ENCODE measurements around the gene BCAS3.

Gene BCAS3

DNA sequence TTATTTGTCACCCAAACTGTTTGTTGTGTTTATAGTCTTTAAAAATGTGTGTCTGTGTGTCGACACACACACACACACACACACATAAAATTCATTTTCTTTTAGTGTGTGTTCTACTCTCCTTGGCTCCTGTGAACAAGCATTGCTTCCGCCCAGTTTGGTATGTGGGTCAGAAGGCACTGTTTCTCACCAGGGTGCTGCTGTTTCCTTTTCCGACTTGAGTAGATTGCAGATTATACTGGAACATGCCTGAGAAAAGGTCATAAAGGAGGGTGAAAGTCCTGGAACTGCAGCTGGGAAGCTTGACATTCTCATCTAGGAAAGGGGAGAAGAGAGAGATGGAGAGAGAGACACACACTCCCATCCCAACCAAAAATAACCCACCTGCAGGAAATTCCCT, 330.3 kb downstream of the BCAS3 start:
- no peaks in the 10 kb centered on the region for H3K4me1 ChIP-seq (ENCODE audit: control extremely low read depth in 1 of 4, control insufficient read depth in 4 of 4, insufficient read depth in 4 of 4, low read length in 3 of 4)
- no peak for DNase-seq
- H3K4me3 ChIP-seq (ENCODE audit: control insufficient read depth in 1 of 7, extremely low read depth in 1 of 7, insufficient read depth in 4 of 7, low read depth in 2 of 7, low read length in 6 of 7): no peak overlapping the region
- ChIA-PET POLR2A (no interaction called here), CTCF (no interaction called here)
- no peak overlapping the region for H3K27ac ChIP-seq (ENCODE audit: insufficient read depth in 1 of 2, low read depth in 1 of 2, low read length in 2 of 2, poor library complexity in 1 of 2, severe bottlenecking in 2 of 2)
- 100% methylated on average over 2 of the region's 3 CpGs for WGBS (ENCODE audit: insufficient coverage)
- no peaks in the 10 kb centered on the region for H3K36me3 ChIP-seq (ENCODE audit: control insufficient read depth in 4 of 4, insufficient read depth in 4 of 4, low read length in 3 of 4)
- no peaks in the 10 kb centered on the region for H3K9me3 ChIP-seq (ENCODE audit: control extremely low read depth in 1 of 5, control insufficient read depth in 4 of 5, insufficient read depth in 2 of 5, low read depth in 1 of 5, low read length in 4 of 5)
- no peaks in the 10 kb centered on the region for H3K27me3 ChIP-seq (replicated peaks in 2 of 5; ENCODE audit: control insufficient read depth in 4 of 5, insufficient read depth in 5 of 5, low read length in 4 of 5)

DNA sequence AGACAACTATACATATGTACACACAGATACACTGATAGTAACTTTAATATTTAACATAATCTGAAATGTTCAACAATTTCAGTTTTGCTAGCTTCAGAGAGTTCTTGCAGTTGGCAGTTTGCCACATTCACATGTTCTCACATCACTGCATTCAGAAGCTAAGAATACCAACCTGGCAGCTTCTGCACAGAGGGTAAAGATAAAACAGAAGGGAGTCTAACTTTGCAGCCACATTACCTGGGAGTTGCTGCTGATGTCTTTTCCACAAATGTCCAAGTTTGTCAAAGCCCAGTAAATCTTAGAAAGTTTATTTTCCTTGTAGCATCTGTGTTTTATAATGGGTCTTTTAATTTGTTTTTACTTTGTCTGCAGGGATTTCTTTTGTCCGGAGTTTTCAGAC, 332.0 kb downstream of the BCAS3 start:
- H3K27ac ChIP-seq (ENCODE audit: insufficient read depth in 1 of 2, low read depth in 1 of 2, low read length in 2 of 2, poor library complexity in 1 of 2, severe bottlenecking in 2 of 2): no peak overlapping the region
- H3K9me3 ChIP-seq (ENCODE audit: control extremely low read depth in 1 of 5, control insufficient read depth in 4 of 5, insufficient read depth in 2 of 5, low read depth in 1 of 5, low read length in 4 of 5): no peaks in the 10 kb centered on the region
- CTCF ChIA-PET: no interaction called here
- no peak overlapping the region for H3K4me3 ChIP-seq (ENCODE audit: control insufficient read depth in 1 of 7, extremely low read depth in 1 of 7, insufficient read depth in 4 of 7, low read depth in 2 of 7, low read length in 6 of 7)
- DNase-seq: peak in 1 of 3 donors; percentile 14
- H3K36me3 ChIP-seq (ENCODE audit: control insufficient read depth in 4 of 4, insufficient read depth in 4 of 4, low read length in 3 of 4): no peaks in the 10 kb centered on the region
- POLR2A ChIA-PET: no interaction called here
- WGBS (ENCODE audit: insufficient coverage): no CpG with 5 or more reads among the region's 1 CpG
- no peaks in the 10 kb centered on the region for H3K27me3 ChIP-seq (replicated peaks in 2 of 5; ENCODE audit: control insufficient read depth in 4 of 5, insufficient read depth in 5 of 5, low read length in 4 of 5)
- no peaks in the 10 kb centered on the region for H3K4me1 ChIP-seq (ENCODE audit: control extremely low read depth in 1 of 4, control insufficient read depth in 4 of 4, insufficient read depth in 4 of 4, low read length in 3 of 4)

DNA sequence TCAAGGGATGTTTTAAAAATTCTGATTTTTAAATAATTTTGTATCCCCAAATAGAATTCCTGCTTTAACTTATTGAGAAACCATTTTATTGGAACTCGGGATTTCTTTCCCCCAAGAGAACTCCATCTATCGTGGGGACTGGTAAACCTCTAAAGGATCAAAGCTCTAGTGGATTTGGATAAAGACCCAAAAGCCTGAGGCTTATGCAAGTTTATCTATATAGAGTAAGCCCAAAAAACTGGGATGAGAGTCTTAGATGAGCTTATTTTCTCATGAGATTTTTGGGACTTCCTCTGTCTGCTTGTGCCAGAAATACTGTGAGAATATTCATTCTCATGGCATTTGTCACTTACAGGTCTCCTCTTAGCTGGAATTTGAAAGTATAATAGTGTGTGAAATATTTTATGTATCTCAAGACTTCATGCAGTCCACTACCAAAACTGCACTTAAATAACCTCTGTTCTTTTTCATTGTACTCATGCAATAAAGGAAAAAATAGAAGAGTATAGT, 333.1 kb downstream of the BCAS3 start:
- Histone ChIP-seq H3K36me3 (ENCODE audit: control insufficient read depth in 4 of 4, insufficient read depth in 4 of 4, low read length in 3 of 4) (no peaks in the 10 kb centered on the region), H3K27me3 (replicated peaks in 2 of 5; ENCODE audit: control insufficient read depth in 4 of 5, insufficient read depth in 5 of 5, low read length in 4 of 5) (no peaks in the 10 kb centered on the region), H3K9me3 (ENCODE audit: control extremely low read depth in 1 of 5, control insufficient read depth in 4 of 5, insufficient read depth in 2 of 5, low read depth in 1 of 5, low read length in 4 of 5) (no peaks in the 10 kb centered on the region), H3K4me1 (ENCODE audit: control extremely low read depth in 1 of 4, control insufficient read depth in 4 of 4, insufficient read depth in 4 of 4, low read length in 3 of 4) (no peaks in the 10 kb centered on the region), H3K27ac (ENCODE audit: insufficient read depth in 1 of 2, low read depth in 1 of 2, low read length in 2 of 2, poor library complexity in 1 of 2, severe bottlenecking in 2 of 2) (no peak overlapping the region), H3K4me3 (ENCODE audit: control insufficient read depth in 1 of 7, extremely low read depth in 1 of 7, insufficient read depth in 4 of 7, low read depth in 2 of 7, low read length in 6 of 7) (no peak overlapping the region)
- 100% methylated on average over 2 of the region's 2 CpGs for WGBS (ENCODE audit: insufficient coverage)
- DNase-seq: no peak
- ChIA-PET CTCF (no interaction called here), POLR2A (no interaction called here)

DNA sequence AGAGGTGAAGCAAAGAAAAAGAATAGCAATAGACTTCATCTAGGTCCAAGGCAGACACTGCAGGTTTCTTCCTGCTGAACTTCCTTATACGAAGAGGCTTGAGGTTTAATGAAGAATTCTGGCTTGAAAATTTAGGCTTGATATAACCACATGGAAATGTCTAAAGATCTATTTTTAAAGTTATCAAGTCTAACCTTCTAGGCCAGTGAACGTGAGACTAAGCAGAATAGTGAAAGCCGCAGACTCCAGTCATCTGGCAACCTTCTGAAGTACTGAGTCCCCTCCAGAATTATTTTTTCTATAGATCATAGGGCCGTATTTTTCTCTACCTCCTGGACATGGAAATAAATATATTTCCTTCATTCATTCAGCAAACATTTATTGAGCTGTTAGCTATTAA, 333.6 kb downstream of the BCAS3 start:
- WGBS (ENCODE audit: insufficient coverage): 100% methylated on average over 2 of the region's 4 CpGs
- Histone ChIP-seq H3K27me3 (replicated peaks in 2 of 5; ENCODE audit: control insufficient read depth in 4 of 5, insufficient read depth in 5 of 5, low read length in 4 of 5) (no peaks in the 10 kb centered on the region), H3K9me3 (ENCODE audit: control extremely low read depth in 1 of 5, control insufficient read depth in 4 of 5, insufficient read depth in 2 of 5, low read depth in 1 of 5, low read length in 4 of 5) (no peaks in the 10 kb centered on the region), H3K4me1 (ENCODE audit: control extremely low read depth in 1 of 4, control insufficient read depth in 4 of 4, insufficient read depth in 4 of 4, low read length in 3 of 4) (no peaks in the 10 kb centered on the region), H3K4me3 (ENCODE audit: control insufficient read depth in 1 of 7, extremely low read depth in 1 of 7, insufficient read depth in 4 of 7, low read depth in 2 of 7, low read length in 6 of 7) (no peak overlapping the region), H3K36me3 (ENCODE audit: control insufficient read depth in 4 of 4, insufficient read depth in 4 of 4, low read length in 3 of 4) (no peaks in the 10 kb centered on the region), H3K27ac (ENCODE audit: insufficient read depth in 1 of 2, low read depth in 1 of 2, low read length in 2 of 2, poor library complexity in 1 of 2, severe bottlenecking in 2 of 2) (no peak overlapping the region)
- POLR2A ChIA-PET: no interaction called here
- CTCF ChIA-PET: no interaction called here
- DNase-seq: no peak

DNA sequence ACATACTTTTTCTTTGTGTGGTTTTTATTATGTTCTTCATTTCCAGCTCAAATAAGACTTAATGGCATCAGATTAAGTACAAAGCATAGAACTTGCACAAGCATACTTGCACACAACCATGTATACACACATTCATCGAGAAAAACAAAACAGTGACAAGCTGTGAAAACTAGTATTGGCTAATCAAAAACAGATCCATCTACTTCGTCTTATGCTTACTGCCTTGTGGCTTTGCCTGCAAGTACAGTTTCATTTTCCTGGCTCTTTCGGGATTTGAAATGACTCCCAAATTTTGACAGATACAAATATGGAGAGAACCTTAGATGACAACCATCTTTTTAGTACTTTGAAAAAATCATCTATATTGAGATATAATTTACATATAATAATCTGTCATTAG, 338.3 kb downstream of the BCAS3 start:
- 100% methylated on average over 2 of the region's 3 CpGs for WGBS (ENCODE audit: insufficient coverage)
- DNase-seq: no peak
- Histone ChIP-seq H3K27ac (ENCODE audit: insufficient read depth in 1 of 2, low read depth in 1 of 2, low read length in 2 of 2, poor library complexity in 1 of 2, severe bottlenecking in 2 of 2) (no peak overlapping the region), H3K36me3 (ENCODE audit: control insufficient read depth in 4 of 4, insufficient read depth in 4 of 4, low read length in 3 of 4) (no peaks in the 10 kb centered on the region), H3K9me3 (ENCODE audit: control extremely low read depth in 1 of 5, control insufficient read depth in 4 of 5, insufficient read depth in 2 of 5, low read depth in 1 of 5, low read length in 4 of 5) (no peaks in the 10 kb centered on the region), H3K4me3 (ENCODE audit: control insufficient read depth in 1 of 7, extremely low read depth in 1 of 7, insufficient read depth in 4 of 7, low read depth in 2 of 7, low read length in 6 of 7) (no peak overlapping the region), H3K4me1 (ENCODE audit: control extremely low read depth in 1 of 4, control insufficient read depth in 4 of 4, insufficient read depth in 4 of 4, low read length in 3 of 4) (no peaks in the 10 kb centered on the region), H3K27me3 (replicated peaks in 2 of 5; ENCODE audit: control insufficient read depth in 4 of 5, insufficient read depth in 5 of 5, low read length in 4 of 5) (no peaks in the 10 kb centered on the region)
- CTCF ChIA-PET: interaction anchor here (1.0 kb wide), 1 partner anchor 12 kb away, joined by 3 read pairs; no protein-coding TSS in a partner anchor
- POLR2A ChIA-PET: interaction anchor here (0.6 kb wide), 1 partner anchor 187 kb away, joined by 3 read pairs; no protein-coding TSS in a partner anchor

DNA sequence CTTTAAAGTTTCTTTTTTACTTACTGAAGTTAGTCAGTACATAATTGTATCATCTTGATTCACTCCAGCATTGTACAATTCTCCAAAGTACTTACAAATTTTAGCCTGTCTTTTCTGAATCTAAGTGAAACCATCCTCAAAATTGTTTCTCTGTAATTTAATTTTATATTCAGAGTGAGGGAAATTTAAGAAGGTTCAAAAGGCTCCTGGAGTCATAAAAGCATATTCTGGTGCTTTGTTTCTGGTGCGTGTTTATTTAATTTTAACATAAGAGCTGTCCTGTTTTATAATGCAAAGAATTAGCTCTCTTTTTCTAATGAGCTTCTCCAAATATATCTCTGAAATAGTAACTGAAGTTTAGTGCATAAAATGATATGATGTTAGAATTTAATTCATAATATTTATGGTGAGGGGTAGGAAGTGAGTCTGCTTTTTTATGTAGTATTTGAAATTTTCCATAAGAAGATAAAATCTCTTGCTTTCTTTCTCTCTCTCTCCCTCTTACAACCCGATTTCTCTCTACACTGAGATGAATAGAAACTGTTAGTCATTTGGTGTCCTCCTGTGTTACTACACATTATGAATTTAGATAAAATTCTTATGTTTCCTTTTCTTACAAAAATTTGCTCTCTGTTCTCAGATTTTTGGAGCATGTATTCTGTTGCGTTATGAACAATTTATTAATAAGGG, 339.8 kb downstream of the BCAS3 start:
- DNase-seq: peak in 1 of 3 donors; percentile 10
- H3K9me3 ChIP-seq (ENCODE audit: control extremely low read depth in 1 of 5, control insufficient read depth in 4 of 5, insufficient read depth in 2 of 5, low read depth in 1 of 5, low read length in 4 of 5): no peaks in the 10 kb centered on the region
- H3K27me3 ChIP-seq (replicated peaks in 2 of 5; ENCODE audit: control insufficient read depth in 4 of 5, insufficient read depth in 5 of 5, low read length in 4 of 5): no peaks in the 10 kb centered on the region
- no CpG with 5 or more reads among the region's 3 CpGs for WGBS (ENCODE audit: insufficient coverage)
- ChIA-PET CTCF (no interaction called here), POLR2A (no interaction called here)
- H3K4me1 ChIP-seq (ENCODE audit: control extremely low read depth in 1 of 4, control insufficient read depth in 4 of 4, insufficient read depth in 4 of 4, low read length in 3 of 4): no peaks in the 10 kb centered on the region
- H3K27ac ChIP-seq (ENCODE audit: insufficient read depth in 1 of 2, low read depth in 1 of 2, low read length in 2 of 2, poor library complexity in 1 of 2, severe bottlenecking in 2 of 2): no peak overlapping the region
- no peak overlapping the region for H3K4me3 ChIP-seq (ENCODE audit: control insufficient read depth in 1 of 7, extremely low read depth in 1 of 7, insufficient read depth in 4 of 7, low read depth in 2 of 7, low read length in 6 of 7)
- H3K36me3 ChIP-seq (ENCODE audit: control insufficient read depth in 4 of 4, insufficient read depth in 4 of 4, low read length in 3 of 4): no peaks in the 10 kb centered on the region

DNA sequence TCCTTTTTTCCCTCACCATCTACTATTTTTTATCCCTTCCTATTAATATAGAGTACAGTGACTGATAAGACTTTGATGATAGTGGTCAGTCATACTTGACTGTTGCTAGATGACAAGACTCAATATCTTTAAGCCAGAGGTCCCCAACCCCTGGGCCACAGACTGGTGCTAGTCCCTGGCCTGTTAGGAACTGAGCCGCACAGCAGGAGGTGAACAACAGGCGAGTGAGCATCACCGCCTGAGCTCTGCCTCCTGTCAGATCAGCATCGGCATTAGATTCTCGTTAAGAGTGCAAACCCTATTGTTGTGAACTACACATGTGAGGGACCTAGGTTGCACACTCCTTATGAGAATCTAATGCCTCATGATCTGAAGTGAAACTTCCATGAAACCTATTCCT, 341.3 kb downstream of the BCAS3 start:
- POLR2A ChIA-PET: no interaction called here
- no peak for DNase-seq
- Histone ChIP-seq H3K4me1 (ENCODE audit: control extremely low read depth in 1 of 4, control insufficient read depth in 4 of 4, insufficient read depth in 4 of 4, low read length in 3 of 4) (no peaks in the 10 kb centered on the region), H3K36me3 (ENCODE audit: control insufficient read depth in 4 of 4, insufficient read depth in 4 of 4, low read length in 3 of 4) (no peaks in the 10 kb centered on the region), H3K9me3 (ENCODE audit: control extremely low read depth in 1 of 5, control insufficient read depth in 4 of 5, insufficient read depth in 2 of 5, low read depth in 1 of 5, low read length in 4 of 5) (no peaks in the 10 kb centered on the region), H3K27me3 (replicated peaks in 2 of 5; ENCODE audit: control insufficient read depth in 4 of 5, insufficient read depth in 5 of 5, low read length in 4 of 5) (no peaks in the 10 kb centered on the region), H3K4me3 (ENCODE audit: control insufficient read depth in 1 of 7, extremely low read depth in 1 of 7, insufficient read depth in 4 of 7, low read depth in 2 of 7, low read length in 6 of 7) (no peak overlapping the region), H3K27ac (ENCODE audit: insufficient read depth in 1 of 2, low read depth in 1 of 2, low read length in 2 of 2, poor library complexity in 1 of 2, severe bottlenecking in 2 of 2) (no peak overlapping the region)
- 100% methylated on average over 5 of the region's 5 CpGs for WGBS (ENCODE audit: insufficient coverage)
- CTCF ChIA-PET: interaction anchor here (0.6 kb wide), 1 partner anchor 504 kb away, joined by 3 read pairs; no protein-coding TSS in a partner anchor

All from common myeloid progenitor, CD34-positive (primary cell).